Endothelial cell of umbilical vein (primary cell): ENCODE results near the gene STMND1. TPM values are rescaled to one million over a fixed set of nuclear protein-coding genes. Genes with fewer than 3 reads are reported as not detected.

ENCODE experiments used
- BruUV-seq: library from RNA; stranded (reverse); fragments of 400-500 nt; replicated peaks from 2 replicates; lab custom pipeline; 2021; lab: Mats Ljungman, UMichigan
- CTCF ChIA-PET: fragments of 300-600, 350-600 bp; sonication (Branson Sonifier 250); formaldehyde crosslinking; loops from one replicate; lab custom pipeline; 2021; ENCODE audit warnings: antibody characterized with exemption, inconsistent platforms; lab: Charles Lee
- POLR2A ChIA-PET: fragments of 300-600, 350-600 bp; sonication (Branson Sonifier 250); formaldehyde crosslinking; loops from one replicate; lab custom pipeline; 2021; ENCODE audit warnings: antibody characterized with exemption, inconsistent platforms; lab: Charles Lee
- DNase-seq: peaks from one replicate; pipeline ENCODE4 v3.0.0-alpha.2; 2011; ENCODE audit warnings: low read depth, low spot score
- FAIRE-seq: peaks from 2 replicates; lab custom pipeline; 2011; peaks lifted over from hg19 to GRCh38; lab: Jason Lieb, UNC
- H2AFZ ChIP-seq: 2 replicates; pipeline ENCODE4 v1.6.0; 2012; ENCODE audit warnings: low read depth, low read length, control low read depth, inconsistent platforms
- H3K27ac ChIP-seq: 2 replicates; pipeline ENCODE4 v1.5.1; 2011; ENCODE audit warnings: low read depth, mild to moderate bottlenecking, control low read depth, low read length, moderate library complexity; ENCODE audit not compliant: insufficient read depth
- H3K27me3 ChIP-seq, 2 experiments: 2 replicates each; pipeline versions ENCODE4 v1.6.0 to v1.6.1; 2011; ENCODE audit warnings: low read length in 2 of 2, mixed read lengths in 1 of 2; ENCODE audit not compliant: control insufficient read depth in 2 of 2, insufficient read depth in 2 of 2
- H3K36me3 ChIP-seq, 2 experiments: 2 replicates in 1 of 2; 3 replicates in 1 of 2; pipeline ENCODE4 v1.5.1; 2011; ENCODE audit warnings: low read length in 2 of 2, mild to moderate bottlenecking in 1 of 2, moderate library complexity in 1 of 2; ENCODE audit not compliant: control insufficient read depth in 2 of 2, insufficient read depth in 2 of 2; ENCODE audit errors: extremely low read depth in 1 of 2
- H3K4me1 ChIP-seq: 3 replicates; pipeline ENCODE4 v1.5.1; 2011; ENCODE audit warnings: mild to moderate bottlenecking, low read length; ENCODE audit not compliant: control insufficient read depth, insufficient read depth; ENCODE audit errors: extremely low read depth
- H3K4me2 ChIP-seq: 2 replicates; pipeline ENCODE4 v1.6.1; 2011; ENCODE audit warnings: low read length, control low read depth, mixed read lengths; ENCODE audit not compliant: insufficient read depth
- H3K4me3 ChIP-seq, 3 experiments: fragments of 200-600 bp in 1 of 3; sonication (generic), shearing (Covaris generic) in 1 of 3; replicated peaks in 1 of 3; 2 replicates each; pipeline ENCODE4 v1.5.1; 2011 to 2016; ENCODE audit warnings: control low read depth in 3 of 3, low read length in 3 of 3, mild to moderate bottlenecking in 2 of 3, inconsistent platforms in 1 of 3, low read depth in 1 of 3, moderate library complexity in 1 of 3; ENCODE audit not compliant: insufficient read depth in 1 of 3
- H3K79me2 ChIP-seq: 2 replicates; pipeline ENCODE4 v1.6.0; 2012; ENCODE audit warnings: low read length, inconsistent platforms; ENCODE audit not compliant: control insufficient read depth, insufficient read depth
- H3K9ac ChIP-seq: replicated peaks from 2 replicates; pipeline ENCODE3; 2011; ENCODE audit warnings: low read length, control low read depth; ENCODE audit not compliant: insufficient read depth; ENCODE audit errors: extremely low read depth
- H3K9me1 ChIP-seq: replicated peaks from 3 replicates; pipeline ENCODE4 v1.6.0; 2011; ENCODE audit warnings: mild to moderate bottlenecking, low read length; ENCODE audit not compliant: control insufficient read depth, insufficient read depth; ENCODE audit errors: extremely low read depth
- H3K9me3 ChIP-seq: replicated peaks from 2 replicates; pipeline ENCODE4 v1.5.1; 2012; ENCODE audit warnings: low read length, inconsistent platforms; ENCODE audit not compliant: control insufficient read depth, insufficient read depth
- H4K20me1 ChIP-seq: replicated peaks from 2 replicates; pipeline ENCODE3; 2011; ENCODE audit warnings: mild to moderate bottlenecking, low read length; ENCODE audit not compliant: control insufficient read depth, insufficient read depth; ENCODE audit errors: extremely low read depth
- CTCF ChIP-seq, 2 donors: IDR thresholded peaks; 1 replicate in 1 of 2; 2 replicates in 1 of 2; pipeline ENCODE4 v1.5.1; 2011; ENCODE audit warnings: low read length in 2 of 2, mild to moderate bottlenecking in 2 of 2, moderate library complexity in 2 of 2, control low read depth in 1 of 2, inconsistent platforms in 1 of 2, low read depth in 1 of 2; ENCODE audit not compliant: insufficient read depth in 1 of 2; ENCODE audit errors: extremely low read depth in 1 of 2
- EZH2 ChIP-seq: IDR thresholded peaks from 2 replicates; pipeline ENCODE4 v1.6.1; 2012; ENCODE audit warnings: borderline replicate concordance, low read depth, mild to moderate bottlenecking, moderate library complexity, low read length, inconsistent platforms; ENCODE audit not compliant: severe bottlenecking
- GATA2 ChIP-seq: IDR thresholded peaks from 2 replicates; pipeline ENCODE4 v1.7.0; 2011; ENCODE audit warnings: low read depth, mild to moderate bottlenecking, moderate library complexity, mixed read lengths, low read length; ENCODE audit not compliant: insufficient read length, insufficient read depth
- JUN ChIP-seq: IDR thresholded peaks from 2 replicates; pipeline ENCODE4 v1.6.1; 2011; ENCODE audit warnings: borderline replicate concordance, low read depth; ENCODE audit not compliant: insufficient read length, insufficient read depth
- MYC ChIP-seq: IDR thresholded peaks from one replicate; pipeline ENCODE4 v1.6.1; 2011; ENCODE audit warnings: mild to moderate bottlenecking, low read depth, low read length
- POLR2A ChIP-seq: IDR thresholded peaks from 2 replicates; pipeline ENCODE4 v1.6.1; 2012; ENCODE audit warnings: low read depth, mild to moderate bottlenecking, control low read depth, low read length
- POLR2AphosphoS5 ChIP-seq: IDR thresholded peaks from 2 replicates; pipeline ENCODE4 v1.6.1; 2012; ENCODE audit warnings: low read depth, mild to moderate bottlenecking, control low read depth, low read length, moderate library complexity; ENCODE audit not compliant: insufficient read depth
- dilution Hi-C: fragments of 300-500 bp; cut with MboI; formaldehyde crosslinking; loops from one replicate; pipeline ENCODE4 v1.15.0; 2019; ENCODE audit warnings: low sequenced_read_pairs; ENCODE audit not compliant: extremely low pct_ligation_motif_present
- intact Hi-C: fragments of 100-400 bp; cut with micrococcal nuclease; formaldehyde crosslinking; loops from one replicate; pipeline ENCODE4 v1.10.0; 2022
- polyA plus RNA-seq, 4 experiments: library from polyadenylated mRNA; depleted of rRNA in 3 of 4; stranded (reverse) in 3 of 4; unstranded in 1 of 4; fragments of >200 nt; gene quantifications; 2 replicates each; pipeline versions ENCODE4 v1.2.1 to v1.2.3, GENCODE V29; 2011 to 2012; ENCODE audit warnings: missing spikeins in 1 of 4
- total RNA-seq: library from RNA; stranded (reverse); gene quantifications from 2 replicates; pipeline ENCODE4 v1.2.3, GENCODE V29; 2021

The STMND1 gene
- total and polyA plus RNA-seq, 2 donors (not counting 3 experiments of a cell fraction or from before 2014, with no cell fraction given) = not detected

GRCh38 chr6:17152703-17153102, 50.9 kb downstream of the STMND1 start:
- no peak for DNase-seq
- no peaks in the 10 kb centered on the region for H3K9me3 ChIP-seq
- no peak overlapping the region for H3K9ac ChIP-seq
- CTCF ChIA-PET = interaction anchor here (1.1 to 7.2 kb wide), 2 partner anchors 19 to 432 kb away, joined by 3 to 45 read pairs; no protein-coding TSS in a partner anchor
- H4K20me1 ChIP-seq = no peaks in the 10 kb centered on the region
- no TSS peak for BruUV-seq
- H3K27ac ChIP-seq = no peak overlapping the region
- H3K27me3 ChIP-seq = no peaks in the 10 kb centered on the region
- no peak for FAIRE-seq
- H3K4me2 ChIP-seq = no peak overlapping the region
- intact Hi-C loops (no loop called here), dilution Hi-C loops (no loop called here)
- POLR2A ChIA-PET = no interaction called here
- H3K36me3 ChIP-seq = no peaks in the 10 kb centered on the region
- no peaks in the 10 kb centered on the region for H3K9me1 ChIP-seq
- H3K79me2 ChIP-seq = no peaks in the 10 kb centered on the region
- H3K4me3 ChIP-seq = no peak overlapping the region
- no peak overlapping the region for H2AFZ ChIP-seq
- no peaks in the 10 kb centered on the region for H3K4me1 ChIP-seq
- TF ChIP-seq POLR2A = no peak
- no peak for TF ChIP-seq JUN
- no peak for TF ChIP-seq POLR2AphosphoS5
- TF ChIP-seq GATA2 = no peak
- TF ChIP-seq EZH2 = no peak
- TF ChIP-seq MYC = no peak

- Histone ChIP-seq H4K20me1 (no peaks in the 10 kb centered on the region), H3K36me3 (no peaks in the 10 kb centered on the region), H3K4me3 (no peak overlapping the region), H3K9me1 (no peaks in the 10 kb centered on the region), H3K9ac (no peak overlapping the region), H2AFZ (no peak overlapping the region), H3K4me2 (no peak overlapping the region), H3K27me3 (peaks cover 3 to 13% of the 10 kb centered on the region in 2 experiments), H3K4me1 (no peaks in the 10 kb centered on the region), H3K9me3 (no peaks in the 10 kb centered on the region), H3K27ac (no peak overlapping the region), H3K79me2 (no peaks in the 10 kb centered on the region)
- TF ChIP-seq CTCF (IDR thresholded peaks at IDR 0.05; ENCODE audit: extremely low read depth in 1 of 2, insufficient read depth in 1 of 2, low read depth in 1 of 2, low read length in 2 of 2) (peak; percentile 47 to 60), EZH2 (no peak)
- CTCF ChIA-PET = interaction anchor here (1.7 to 7.2 kb wide), 2 partner anchors 428 to 648 kb away, joined by 14 to 45 read pairs; no protein-coding TSS in a partner anchor
- no TSS peak for BruUV-seq
- FAIRE-seq = peak; percentile 93
- peak; percentile 82 for DNase-seq
- POLR2A ChIA-PET = no interaction called here
- intact Hi-C loops = loop anchor here (1.0 to 5.0 kb wide), 6 partner anchors 122 to 966 kb away; partner anchors contain the start of gene NHLRC1
- dilution Hi-C loops = no loop called here
Measured at GRCh38 chr6:17156112-17156921, 54.5 kb downstream of the STMND1 start.
